ENCODE results near the gene LGI2.

Gene LGI2

GRCh38 chr4:24992968-24993367 is 37.8 kb downstream of the LGI2 start:
- no peak for TF ChIP-seq CTCF (IDR thresholded peaks at IDR 0.05; ENCODE audit: low read depth, low read length)
- H3K36me3 ChIP-seq, result no peaks in the 10 kb centered on the region

GRCh38 chr4:24991015-24991414 is 39.7 kb downstream of the LGI2 start:
- Histone ChIP-seq H3K27me3 (ENCODE audit: insufficient read depth, low read depth, severe bottlenecking) (no peaks in the 10 kb centered on the region), H3K36me3 (no peaks in the 10 kb centered on the region), H3K27ac (no peak overlapping the region), H3K4me3 (ENCODE audit: low read depth, low read length) (no peak overlapping the region), H3K9me3 (ENCODE audit: severe bottlenecking) (no peaks in the 10 kb centered on the region)
- no peak for DNase-seq
- no peak for TF ChIP-seq CTCF (IDR thresholded peaks at IDR 0.05; ENCODE audit: low read depth, low read length)

More at GRCh38 chr4:24992968-24993367, 37.8 kb downstream of the LGI2 start:
- Histone ChIP-seq H3K9me3 (ENCODE audit: severe bottlenecking) (no peaks in the 10 kb centered on the region), H3K4me3 (ENCODE audit: low read depth, low read length) (no peak overlapping the region), H3K27me3 (ENCODE audit: insufficient read depth, low read depth, severe bottlenecking) (no peaks in the 10 kb centered on the region), H3K27ac (no peak overlapping the region)
- no peak for DNase-seq

GRCh38 chr4:24989327-24989726 is 41.4 kb downstream of the LGI2 start:
- Histone ChIP-seq H3K4me3 (ENCODE audit: low read depth, low read length) (no peak overlapping the region), H3K27me3 (ENCODE audit: insufficient read depth, low read depth, severe bottlenecking) (no peaks in the 10 kb centered on the region)
- DNase-seq, result no peak

GRCh38 chr4:24988776-24989175 is 42.0 kb downstream of the LGI2 start:
- TF ChIP-seq CTCF (IDR thresholded peaks at IDR 0.05; ENCODE audit: low read depth, low read length), result peak; percentile 87
- H3K36me3 ChIP-seq, result no peaks in the 10 kb centered on the region
- no peaks in the 10 kb centered on the region for H3K9me3 ChIP-seq (ENCODE audit: severe bottlenecking)
- H3K27ac ChIP-seq, result no peak overlapping the region
- DNase-seq, result peak; percentile 69
- H3K27me3 ChIP-seq (ENCODE audit: insufficient read depth, low read depth, severe bottlenecking), result no peaks in the 10 kb centered on the region
- H3K4me3 ChIP-seq (ENCODE audit: low read depth, low read length), result no peak overlapping the region

More at GRCh38 chr4:24989327-24989726, 41.4 kb downstream of the LGI2 start:
- no peak for TF ChIP-seq CTCF (IDR thresholded peaks at IDR 0.05; ENCODE audit: low read depth, low read length)
- Histone ChIP-seq H3K36me3 (no peaks in the 10 kb centered on the region), H3K9me3 (ENCODE audit: severe bottlenecking) (no peaks in the 10 kb centered on the region), H3K27ac (no peak overlapping the region)

- Histone ChIP-seq H3K4me3 (ENCODE audit: low read depth, low read length) (no peak overlapping the region), H3K27me3 (ENCODE audit: insufficient read depth, low read depth, severe bottlenecking) (no peaks in the 10 kb centered on the region), H3K36me3 (no peaks in the 10 kb centered on the region), H3K27ac (no peak overlapping the region), H3K9me3 (ENCODE audit: severe bottlenecking) (no peaks in the 10 kb centered on the region)
- TF ChIP-seq CTCF (IDR thresholded peaks at IDR 0.05; ENCODE audit: low read depth, low read length), result peak; percentile 25; the same call in 1 of the 2 replicates
- no peak for DNase-seq
Measured at GRCh38 chr4:24984602-24985532, 45.9 kb downstream of the LGI2 start.

Data from WERI-Rb-1 (cell line).